Neural cell (in vitro differentiated cells): ENCODE results near the gene IER3.

ENCODE experiments used
- TF ChIP-seq, protein P1 (sequence below): fragments of 450-650 bp; IDR thresholded peaks from 2 replicates; pipeline ENCODE4 v1.5.1; 2014; ENCODE audit warnings: antibody characterized with exemption, mild to moderate bottlenecking, moderate library complexity; ENCODE audit not compliant: poor library complexity, severe bottlenecking
- TF ChIP-seq, protein P2 (sequence below): IDR thresholded peaks from 2 replicates; pipeline ENCODE4 v1.6.1; 2012; ENCODE audit warnings: borderline replicate concordance

DNA sequence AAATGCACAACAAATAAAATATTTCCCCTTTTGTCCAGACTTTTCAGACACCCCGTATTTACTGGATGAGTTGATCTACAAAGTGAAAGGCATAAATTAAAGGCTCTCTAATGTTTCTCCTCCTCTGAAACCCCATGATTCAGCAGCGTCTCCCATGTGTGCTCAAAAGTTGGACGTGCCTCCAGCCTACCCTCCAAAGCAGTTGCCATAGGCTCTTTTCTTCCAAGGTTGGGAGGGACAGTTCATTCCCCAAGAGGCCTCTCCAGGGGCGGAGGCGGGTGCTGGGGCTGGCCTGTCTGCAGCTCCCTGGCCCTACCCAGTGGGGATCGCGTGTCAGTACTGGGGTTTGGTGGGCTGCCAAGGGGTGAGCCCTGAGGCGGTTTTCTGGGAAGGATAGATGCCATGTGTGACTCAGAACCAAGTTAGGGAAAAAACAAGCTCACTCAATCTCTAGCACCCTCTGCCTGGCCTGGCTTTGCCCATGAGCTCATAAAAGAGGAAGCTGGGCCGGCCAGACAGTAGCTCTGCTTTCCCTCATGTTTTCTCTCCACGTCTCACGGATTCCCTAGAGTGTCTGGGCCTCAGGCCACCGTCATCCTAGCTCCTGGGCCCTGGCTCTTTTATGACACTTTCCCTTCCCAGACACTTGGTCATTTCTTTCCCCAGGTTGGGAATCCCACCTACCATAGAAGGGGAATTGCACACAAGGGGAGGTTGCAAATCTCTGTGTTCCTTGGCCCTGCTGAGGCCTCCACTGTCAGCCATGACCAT lies 8.0 kb upstream of the IER3 start:
- TF ChIP-seq, protein P1, sequence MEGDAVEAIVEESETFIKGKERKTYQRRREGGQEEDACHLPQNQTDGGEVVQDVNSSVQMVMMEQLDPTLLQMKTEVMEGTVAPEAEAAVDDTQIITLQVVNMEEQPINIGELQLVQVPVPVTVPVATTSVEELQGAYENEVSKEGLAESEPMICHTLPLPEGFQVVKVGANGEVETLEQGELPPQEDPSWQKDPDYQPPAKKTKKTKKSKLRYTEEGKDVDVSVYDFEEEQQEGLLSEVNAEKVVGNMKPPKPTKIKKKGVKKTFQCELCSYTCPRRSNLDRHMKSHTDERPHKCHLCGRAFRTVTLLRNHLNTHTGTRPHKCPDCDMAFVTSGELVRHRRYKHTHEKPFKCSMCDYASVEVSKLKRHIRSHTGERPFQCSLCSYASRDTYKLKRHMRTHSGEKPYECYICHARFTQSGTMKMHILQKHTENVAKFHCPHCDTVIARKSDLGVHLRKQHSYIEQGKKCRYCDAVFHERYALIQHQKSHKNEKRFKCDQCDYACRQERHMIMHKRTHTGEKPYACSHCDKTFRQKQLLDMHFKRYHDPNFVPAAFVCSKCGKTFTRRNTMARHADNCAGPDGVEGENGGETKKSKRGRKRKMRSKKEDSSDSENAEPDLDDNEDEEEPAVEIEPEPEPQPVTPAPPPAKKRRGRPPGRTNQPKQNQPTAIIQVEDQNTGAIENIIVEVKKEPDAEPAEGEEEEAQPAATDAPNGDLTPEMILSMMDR, result no peak
- TF ChIP-seq, protein P2, sequence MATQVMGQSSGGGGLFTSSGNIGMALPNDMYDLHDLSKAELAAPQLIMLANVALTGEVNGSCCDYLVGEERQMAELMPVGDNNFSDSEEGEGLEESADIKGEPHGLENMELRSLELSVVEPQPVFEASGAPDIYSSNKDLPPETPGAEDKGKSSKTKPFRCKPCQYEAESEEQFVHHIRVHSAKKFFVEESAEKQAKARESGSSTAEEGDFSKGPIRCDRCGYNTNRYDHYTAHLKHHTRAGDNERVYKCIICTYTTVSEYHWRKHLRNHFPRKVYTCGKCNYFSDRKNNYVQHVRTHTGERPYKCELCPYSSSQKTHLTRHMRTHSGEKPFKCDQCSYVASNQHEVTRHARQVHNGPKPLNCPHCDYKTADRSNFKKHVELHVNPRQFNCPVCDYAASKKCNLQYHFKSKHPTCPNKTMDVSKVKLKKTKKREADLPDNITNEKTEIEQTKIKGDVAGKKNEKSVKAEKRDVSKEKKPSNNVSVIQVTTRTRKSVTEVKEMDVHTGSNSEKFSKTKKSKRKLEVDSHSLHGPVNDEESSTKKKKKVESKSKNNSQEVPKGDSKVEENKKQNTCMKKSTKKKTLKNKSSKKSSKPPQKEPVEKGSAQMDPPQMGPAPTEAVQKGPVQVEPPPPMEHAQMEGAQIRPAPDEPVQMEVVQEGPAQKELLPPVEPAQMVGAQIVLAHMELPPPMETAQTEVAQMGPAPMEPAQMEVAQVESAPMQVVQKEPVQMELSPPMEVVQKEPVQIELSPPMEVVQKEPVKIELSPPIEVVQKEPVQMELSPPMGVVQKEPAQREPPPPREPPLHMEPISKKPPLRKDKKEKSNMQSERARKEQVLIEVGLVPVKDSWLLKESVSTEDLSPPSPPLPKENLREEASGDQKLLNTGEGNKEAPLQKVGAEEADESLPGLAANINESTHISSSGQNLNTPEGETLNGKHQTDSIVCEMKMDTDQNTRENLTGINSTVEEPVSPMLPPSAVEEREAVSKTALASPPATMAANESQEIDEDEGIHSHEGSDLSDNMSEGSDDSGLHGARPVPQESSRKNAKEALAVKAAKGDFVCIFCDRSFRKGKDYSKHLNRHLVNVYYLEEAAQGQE, result no peak
